ENCODE data around the gene XAGE1A.
"Not testable (repeated sequence)": the region's sequence is repeated elsewhere in the genome, so short reads cannot be mapped to it uniquely, and the experiment has no call there.

Gene XAGE1A, protein sequence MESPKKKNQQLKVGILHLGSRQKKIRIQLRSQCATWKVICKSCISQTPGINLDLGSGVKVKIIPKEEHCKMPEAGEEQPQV

GRCh38 chrX:52495545-52496418 lies at the start of gene XAGE1A:
Gene XAGE1A (plus strand): TSS chrX:52495808. CDS start chrX:52497362, 1,554 bp downstream.
- DNase-seq, result not testable (repeated sequence)

GRCh38 chrX:52452031-52452430 lies 43.6 kb upstream of the XAGE1A start:
- not testable (repeated sequence) for DNase-seq

DNA sequence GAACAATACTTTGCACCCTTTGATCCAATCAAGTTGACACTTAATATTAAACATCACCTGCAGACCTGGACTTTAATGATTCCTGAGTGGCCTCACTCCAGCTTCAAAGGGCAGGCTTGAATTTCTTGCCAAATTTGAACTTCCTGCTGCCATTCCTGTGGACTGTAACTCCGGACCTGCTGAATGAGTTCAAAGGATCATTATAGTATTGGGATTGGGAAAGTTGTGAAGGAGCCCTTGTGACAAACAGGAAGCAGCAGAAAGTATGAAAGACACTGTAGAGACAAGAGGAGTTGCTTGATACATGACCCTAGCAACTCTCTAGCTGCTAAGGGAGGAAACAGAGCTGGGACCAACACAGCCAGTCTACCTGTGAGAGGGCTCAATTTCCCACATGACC lies 24.3 kb upstream of the XAGE1A start:
- not testable (repeated sequence) for DNase-seq

- not testable (repeated sequence) for DNase-seq
These were observed 788 bp downstream of the XAGE1A start for GRCh38 chrX:52496419-52496772.

DNA sequence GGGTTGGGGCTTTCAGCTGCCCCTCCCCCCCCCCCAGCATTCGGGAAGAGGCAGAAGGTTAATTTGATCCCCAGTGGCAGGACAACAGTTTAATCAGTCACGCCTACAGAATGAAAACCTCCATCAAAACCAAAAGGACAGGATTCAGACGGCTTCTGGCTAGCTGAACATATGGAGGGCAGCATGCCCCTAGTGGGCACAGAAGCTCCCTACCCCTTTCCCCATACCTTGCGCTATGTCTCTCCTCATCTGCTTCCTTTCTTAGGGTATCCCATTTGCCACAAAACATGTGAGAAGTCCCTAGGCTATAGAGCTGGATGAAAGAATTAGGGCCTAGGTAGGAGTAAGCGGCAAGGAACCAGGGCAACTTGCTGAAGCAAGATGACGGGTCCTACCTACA lies 5.8 kb downstream of the XAGE1A start:
- DNase-seq, result not testable (repeated sequence)

DNA sequence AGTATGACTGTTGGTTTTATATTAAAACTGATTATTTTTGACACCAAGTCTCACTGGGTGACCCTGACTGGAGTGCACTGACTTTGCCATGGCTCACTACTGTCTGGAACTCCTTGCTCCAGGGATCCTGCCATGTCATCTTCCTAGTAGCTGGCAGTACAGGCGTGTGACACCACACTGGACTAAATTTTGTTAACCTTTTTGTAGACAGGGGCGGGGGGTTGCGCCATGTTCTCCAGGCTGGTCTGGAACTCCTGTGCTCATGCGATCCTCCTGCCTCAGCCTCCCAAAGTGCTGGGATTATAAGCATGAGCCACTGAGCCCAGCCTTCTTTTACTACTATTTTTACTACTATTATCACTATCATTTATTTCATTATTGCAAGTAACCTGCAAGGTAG lies 8.9 kb downstream of the XAGE1A start:
- no peak for DNase-seq

DNA sequence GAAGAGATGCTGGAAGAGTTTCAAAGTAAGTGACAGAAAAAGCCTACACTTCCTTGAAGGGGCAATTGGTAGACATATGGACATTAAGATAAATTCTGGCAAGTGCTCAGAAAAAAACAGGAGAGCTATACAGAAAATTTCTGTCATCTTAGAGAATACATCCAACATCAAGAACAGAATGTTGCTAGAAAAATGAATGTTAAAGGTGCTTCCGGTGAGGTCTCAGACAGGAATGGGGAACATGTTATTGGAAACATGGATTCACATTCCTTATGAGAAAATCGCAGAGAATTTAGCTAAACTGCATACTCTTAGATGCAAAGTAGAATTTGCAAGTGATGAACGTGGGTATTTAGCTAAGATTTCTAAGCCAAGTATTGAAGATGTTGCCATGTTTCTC lies 11.7 kb downstream of the XAGE1A start:
- no peak for DNase-seq

- DNase-seq, result no peak
These were observed 14.3 kb downstream of the XAGE1A start for GRCh38 chrX:52509916-52510315.

- not testable (repeated sequence) for DNase-seq
These were observed 15.5 kb downstream of the XAGE1A start for GRCh38 chrX:52511126-52511525.

DNA sequence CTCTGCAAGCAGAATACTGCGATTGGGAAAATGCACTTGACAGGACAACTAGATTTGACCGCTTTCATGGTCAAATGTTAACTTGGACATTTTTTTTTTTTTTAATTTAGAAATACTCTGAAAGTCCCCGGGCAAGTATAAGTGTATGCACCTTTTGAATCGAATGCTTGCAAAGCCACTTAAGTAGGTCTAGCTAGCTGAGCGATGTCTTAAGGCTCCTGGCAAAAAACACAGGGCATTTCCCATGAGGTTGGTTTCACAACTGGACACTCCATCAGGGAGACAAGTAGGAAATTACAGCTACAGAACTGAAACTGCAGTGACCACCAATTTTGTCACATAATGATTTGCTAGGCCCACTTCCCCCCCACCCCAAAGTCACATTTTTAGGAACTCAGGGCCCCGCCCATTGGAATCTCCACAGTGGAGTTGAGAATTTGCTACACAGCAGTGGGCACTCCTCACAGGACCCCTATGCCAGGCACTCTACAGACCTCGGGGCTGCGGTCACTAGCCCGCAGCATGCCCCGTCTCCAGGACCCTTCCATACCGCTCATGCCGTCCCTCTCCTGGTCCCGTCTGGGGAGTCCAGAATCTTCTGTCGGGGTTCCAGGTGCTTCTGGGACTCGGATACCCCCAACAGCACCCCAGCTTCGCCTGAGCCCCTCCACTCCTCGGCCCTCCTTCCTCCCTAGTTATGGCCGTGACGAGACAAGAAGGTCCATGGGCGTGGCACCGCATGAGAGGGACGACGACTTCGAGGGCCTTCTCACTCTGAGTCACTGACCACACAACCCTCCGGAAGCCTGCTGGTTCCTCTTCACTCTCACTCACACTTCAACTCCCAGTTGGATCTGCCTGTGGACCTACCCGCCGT lies 20.7 kb downstream of the XAGE1A start:
- DNase-seq, result not testable (repeated sequence)

DNA sequence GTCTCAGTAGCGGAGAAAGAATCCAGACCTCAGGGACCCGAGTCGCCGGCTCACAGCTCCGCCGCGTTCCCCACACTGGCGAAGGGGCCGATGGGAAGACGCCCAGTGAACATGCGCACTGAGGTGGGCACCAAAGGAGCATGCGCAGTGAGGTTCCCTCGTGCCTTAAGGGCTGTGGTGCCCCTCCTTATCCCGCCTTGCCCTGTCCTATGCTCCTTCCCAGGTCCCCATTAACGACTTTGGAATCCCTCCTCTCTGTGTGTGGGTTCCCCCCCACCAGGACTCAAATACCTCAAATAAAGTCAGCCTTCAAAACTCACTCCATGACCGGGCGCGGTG lies 21.3 kb downstream of the XAGE1A start, which contains the start of gene XAGE1B:
Gene XAGE1B (minus strand): TSS at position 77 of the 339 bp plus-strand sequence. CDS start 1,536 bp downstream, outside the sequence.
- not testable (repeated sequence) for DNase-seq

GRCh38 chrX:52541051-52541450 lies 45.4 kb downstream of the XAGE1A start:
- DNase-seq, result not testable (repeated sequence)

DNA sequence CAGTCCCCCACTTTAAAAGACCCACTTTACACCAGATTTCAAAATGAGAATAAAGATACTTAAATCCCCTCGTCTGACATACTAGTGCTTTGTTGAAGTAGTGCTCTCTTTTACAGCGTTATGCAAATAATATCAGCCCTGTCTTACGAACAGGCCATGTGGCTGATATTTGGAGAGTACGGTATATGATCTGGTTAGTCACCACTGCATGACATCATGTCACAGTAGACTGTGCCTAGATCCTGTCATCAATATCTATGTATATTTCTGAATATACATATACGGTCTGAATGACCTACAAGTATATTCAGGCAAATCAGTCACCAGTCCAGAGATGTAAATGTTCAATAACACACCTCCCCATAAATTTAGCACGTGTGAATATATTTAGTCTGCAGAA lies 46.7 kb downstream of the XAGE1A start:
- DNase-seq, result no peak

- no peak for DNase-seq
These were observed 48.7 kb downstream of the XAGE1A start for GRCh38 chrX:52544147-52544840.

GRCh38 chrX:52548769-52549168 lies 53.2 kb downstream of the XAGE1A start:
- not testable (repeated sequence) for DNase-seq
